ENCODE measurements around the gene OGDH. TPM values are rescaled to one million over a fixed set of nuclear protein-coding genes. Genes with fewer than 3 reads are reported as not detected.
A peak's percentile ranks its signal among the peaks of the same experiment; 100 is the strongest.
"Not testable (repeated sequence)": the region's sequence is repeated elsewhere in the genome, so short reads cannot be mapped to it uniquely, and the experiment has no call there.

Gene OGDH
- 664 TPM for total RNA-seq
- long read RNA-seq, full-length matches to known transcripts: 164 of 1,067 reads
- long read RNA-seq, partial matches to known transcripts: 790 of 1,067 reads
- long read RNA-seq, other reads (novel, unspliced or antisense): 113 of 1,067 reads

- ATAC-seq (ENCODE audit: poor library complexity) (peak; percentile 97), DNase-seq (peak; percentile 100)
- intact Hi-C loops (cut with DNase I): loop anchor here (5.0 to 10.0 kb wide), 2 partner anchors 148 to 191 kb away; partner anchors contain the start of gene PPIA
Measured at GRCh38 chr7:44606341-44607140, at the start of gene OGDH. TSS of gene OGDH (plus strand) at chr7:44606627. CDS start at chr7:44624344, 17,717 bp downstream.

GRCh38 chr7:44557485-44557884 is 48.9 kb upstream of the OGDH start:
- DNase-seq: no peak
- intact Hi-C loops (cut with DNase I): no loop called here
- ATAC-seq (ENCODE audit: poor library complexity): no peak

GRCh38 chr7:44559485-44559884 is 46.9 kb upstream of the OGDH start:
- ATAC-seq (ENCODE audit: poor library complexity) (no peak), DNase-seq (no peak)
- intact Hi-C loops (cut with DNase I): no loop called here

- DNase-seq (no peak), ATAC-seq (ENCODE audit: poor library complexity) (no peak)
- intact Hi-C loops (cut with DNase I): loop anchor here (5.0 to 10.0 kb wide), 2 partner anchors 64 to 187 kb away; no protein-coding TSS in a partner anchor
Measured at GRCh38 chr7:44561481-44561880, 44.9 kb upstream of the OGDH start.

- DNase-seq: no peak
- ATAC-seq (ENCODE audit: poor library complexity): no peak
- intact Hi-C loops (cut with DNase I): loop anchor here (5.0 to 10.0 kb wide), 2 partner anchors 65 to 187 kb away; no protein-coding TSS in a partner anchor
Measured at GRCh38 chr7:44561962-44562621, 44.3 kb upstream of the OGDH start.

GRCh38 chr7:44562622-44562962 is 43.8 kb upstream of the OGDH start:
- not testable (repeated sequence) for ATAC-seq (ENCODE audit: poor library complexity); DNase-seq
- intact Hi-C loops (cut with DNase I): loop anchor here (5.0 to 10.0 kb wide), 2 partner anchors 65 to 188 kb away; no protein-coding TSS in a partner anchor

- no peak for DNase-seq
- intact Hi-C loops (cut with DNase I): loop anchor here (5.0 to 10.0 kb wide), 2 partner anchors 66 to 188 kb away; no protein-coding TSS in a partner anchor
- ATAC-seq (ENCODE audit: poor library complexity): no peak
Measured at GRCh38 chr7:44563171-44563679, 43.2 kb upstream of the OGDH start.

GRCh38 chr7:44564606-44565005 is 41.8 kb upstream of the OGDH start:
- ATAC-seq (ENCODE audit: poor library complexity): no peak
- DNase-seq: no peak
- intact Hi-C loops (cut with DNase I): loop anchor here (5.0 to 10.0 kb wide), 2 partner anchors 67 to 190 kb away; no protein-coding TSS in a partner anchor

- DNase-seq: peak; percentile 83
- peak; percentile 91 for ATAC-seq (ENCODE audit: poor library complexity)
- intact Hi-C loops (cut with DNase I): loop anchor here (10.0 kb wide), 1 partner anchor 190 kb away; no protein-coding TSS in a partner anchor
Measured at GRCh38 chr7:44565097-44565794, 41.2 kb upstream of the OGDH start.

- ATAC-seq (ENCODE audit: poor library complexity): peak; percentile 32
- intact Hi-C loops (cut with DNase I): loop anchor here (10.0 kb wide), 1 partner anchor 191 kb away; no protein-coding TSS in a partner anchor
- no peak for DNase-seq
Measured at GRCh38 chr7:44565795-44566559, 40.5 kb upstream of the OGDH start.

- no peak for ATAC-seq (ENCODE audit: poor library complexity)
- no peak for DNase-seq
- intact Hi-C loops (cut with DNase I): loop anchor here (10.0 kb wide), 1 partner anchor 192 kb away; no protein-coding TSS in a partner anchor
Measured at GRCh38 chr7:44566680-44567079, 39.7 kb upstream of the OGDH start.

- no peak for DNase-seq
- ATAC-seq (ENCODE audit: poor library complexity): no peak
- intact Hi-C loops (cut with DNase I): loop anchor here (10.0 kb wide), 1 partner anchor 193 kb away; no protein-coding TSS in a partner anchor
Measured at GRCh38 chr7:44567884-44568283, 38.5 kb upstream of the OGDH start.

- ATAC-seq (ENCODE audit: poor library complexity) (no peak), DNase-seq (no peak)
- intact Hi-C loops (cut with DNase I): loop anchor here (10.0 kb wide), 1 partner anchor 194 kb away; no protein-coding TSS in a partner anchor
Measured at GRCh38 chr7:44568771-44569560, 37.5 kb upstream of the OGDH start.

GRCh38 chr7:44569959-44570358 is 36.5 kb upstream of the OGDH start:
- intact Hi-C loops (cut with DNase I): loop anchor here (10.0 kb wide), 1 partner anchor 195 kb away; no protein-coding TSS in a partner anchor
- no peak for DNase-seq
- no peak for ATAC-seq (ENCODE audit: poor library complexity)

GRCh38 chr7:44572771-44573170 is 33.7 kb upstream of the OGDH start:
- intact Hi-C loops (cut with DNase I): no loop called here
- ATAC-seq (ENCODE audit: poor library complexity): no peak
- no peak for DNase-seq

GRCh38 chr7:44573464-44574286 is 32.8 kb upstream of the OGDH start, which contains the start of gene DDX56:
TSS of gene DDX56 (minus strand) at chr7:44573908. CDS start at chr7:44573895, 13 bp downstream.
- ATAC-seq (ENCODE audit: poor library complexity): peak; percentile 98
- DNase-seq: peak; percentile 97
- intact Hi-C loops (cut with DNase I): no loop called here

Data from Right ventricle myocardium superior (tissue), 1 donor.